GM23338 (cell line): ENCODE data around the gene KCTD2. TPM values are rescaled to one million over a fixed set of nuclear protein-coding genes. Genes with fewer than 3 reads are reported as not detected.

Experiments used
- ATAC-seq: fragments of 200-7000 bp; cut with Tn5 transposase; 3 replicates; pipeline ENCODE4 v1.9.1; 2020
- DNase-seq: peaks from one replicate; pipeline ENCODE4 v3.0.0-alpha.2; 2015; ENCODE audit warnings: low spot score
- H2AFZ ChIP-seq: fragments of 200-600 bp; sonication (generic); 2 replicates; pipeline ENCODE4 v1.8.0; 2016; ENCODE audit warnings: antibody characterized with exemption, mild to moderate bottlenecking, moderate library complexity
- H3F3A ChIP-seq: fragments of 200-600 bp; sonication (generic); replicated peaks from 2 replicates; pipeline ENCODE4 v1.8.0; 2017; ENCODE audit warnings: antibody characterized with exemption, mixed run types, low read depth
- H3K27ac ChIP-seq: fragments of 200-600 bp; sonication (generic); 2 replicates; pipeline ENCODE4 v1.6.1; 2016; ENCODE audit warnings: low read depth
- H3K27me3 ChIP-seq: fragments of 200-600 bp; sonication (generic); 2 replicates; pipeline ENCODE4 v1.8.0; 2016; ENCODE audit warnings: mild to moderate bottlenecking, mixed run types, moderate library complexity; ENCODE audit not compliant: insufficient read depth
- H3K36me3 ChIP-seq: fragments of 200-600 bp; sonication (generic); 2 replicates; pipeline ENCODE4 v1.8.0; 2016; ENCODE audit warnings: mild to moderate bottlenecking; ENCODE audit not compliant: insufficient read depth
- H3K4me1 ChIP-seq: fragments of 200-600 bp; sonication (generic); 2 replicates; pipeline ENCODE4 v1.8.0; 2016; ENCODE audit warnings: mild to moderate bottlenecking, moderate library complexity; ENCODE audit not compliant: insufficient read depth
- H3K4me2 ChIP-seq: fragments of 200-600 bp; sonication (generic); 2 replicates; pipeline ENCODE4 v1.7.1; 2017; ENCODE audit warnings: mixed run types
- H3K4me3 ChIP-seq: fragments of 200-600 bp; sonication (generic); 2 replicates; pipeline ENCODE4 v1.6.1; 2016; ENCODE audit warnings: mixed run types
- H3K79me2 ChIP-seq: fragments of 200-600 bp; sonication (generic); replicated peaks from 2 replicates; pipeline ENCODE4 v1.8.0; 2017; ENCODE audit warnings: mild to moderate bottlenecking; ENCODE audit not compliant: insufficient read depth
- H3K9me2 ChIP-seq: fragments of 200-600 bp; sonication (generic); 2 replicates; pipeline ENCODE4 v1.8.0; 2017; ENCODE audit not compliant: insufficient read depth
- H4K20me1 ChIP-seq: fragments of 200-600 bp; sonication (generic); replicated peaks from 2 replicates; pipeline ENCODE4 v1.8.0; 2017; ENCODE audit warnings: mild to moderate bottlenecking; ENCODE audit not compliant: insufficient read depth
- H3K27ac Mint-ChIP-seq: 2 replicates; pipeline ENCODE4 v1.8.0; 2020; ENCODE audit warnings: inconsistent platforms, mild to moderate bottlenecking, moderate library complexity, mixed read lengths
- H3K27me3 Mint-ChIP-seq: 3 replicates; pipeline ENCODE4 v1.8.0; 2022; ENCODE audit warnings: low read depth, mild to moderate bottlenecking, moderate library complexity, mixed read lengths, inconsistent platforms; ENCODE audit not compliant: insufficient read depth, poor library complexity
- H3K36me3 Mint-ChIP-seq: 3 replicates; pipeline ENCODE4 v1.8.0; 2021; ENCODE audit warnings: low read depth, mild to moderate bottlenecking, inconsistent platforms, moderate library complexity, mixed read lengths
- H3K4me1 Mint-ChIP-seq: 3 replicates; pipeline ENCODE4 v1.8.0; 2020; ENCODE audit warnings: mild to moderate bottlenecking, inconsistent platforms, mixed read lengths
- H3K4me3 Mint-ChIP-seq: 3 replicates; pipeline ENCODE4 v1.8.0; 2021; ENCODE audit warnings: moderate library complexity, mild to moderate bottlenecking, inconsistent platforms, mixed read lengths
- H3K9me3 Mint-ChIP-seq: 3 replicates; pipeline ENCODE4 v1.8.0; 2020; ENCODE audit warnings: moderate library complexity, mild to moderate bottlenecking, inconsistent platforms, mixed read lengths
- CREB1 ChIP-seq: fragments of 250-450 bp; sonication (Bioruptor Pico); IDR thresholded peaks from 2 replicates; pipeline ENCODE4 v1.5.0; 2020; ENCODE audit warnings: low read depth, mild to moderate bottlenecking, moderate library complexity
- CTCF ChIP-seq, 2 experiments: fragments of 200-600 bp in 1 of 2; sonication (generic) in 1 of 2; conservative IDR thresholded peaks; 2 replicates each; pipeline versions ENCODE4 v1.5.1 to v1.6.1; 2016 to 2017; ENCODE audit warnings: antibody characterized with exemption in 2 of 2, low read depth in 2 of 2, mild to moderate bottlenecking in 2 of 2, moderate library complexity in 1 of 2
- EZH2 ChIP-seq: fragments of 200-600 bp; sonication (generic); IDR thresholded peaks from one replicate; pipeline ENCODE4 v1.8.0; 2017; ENCODE audit warnings: antibody characterized with exemption, mild to moderate bottlenecking, low read depth; ENCODE audit not compliant: unreplicated experiment
- EZH2phosphoT487 ChIP-seq: fragments of 200-600 bp; sonication (generic); IDR thresholded peaks from one replicate; pipeline ENCODE4 v1.8.1; 2018; ENCODE audit warnings: antibody characterized with exemption; ENCODE audit not compliant: unreplicated experiment
- JUNB ChIP-seq: IDR thresholded peaks from one replicate; pipeline ENCODE4 v1.6.1; 2016; ENCODE audit warnings: antibody characterized with exemption; ENCODE audit not compliant: unreplicated experiment
- NANOG ChIP-seq: IDR thresholded peaks from 2 replicates; pipeline ENCODE4 v1.6.1; 2016; ENCODE audit warnings: antibody characterized with exemption, borderline replicate concordance
- POLR2AphosphoS5 ChIP-seq: IDR thresholded peaks from 2 replicates; pipeline ENCODE4 v1.6.1; 2016; ENCODE audit warnings: antibody characterized with exemption, low read depth
- REST ChIP-seq: IDR thresholded peaks from one replicate; pipeline ENCODE4 v1.6.1; 2018; ENCODE audit warnings: antibody characterized with exemption; ENCODE audit not compliant: unreplicated experiment
- STAT1 ChIP-seq: IDR thresholded peaks from one replicate; pipeline ENCODE4 v1.6.1; 2016; ENCODE audit warnings: antibody characterized with exemption; ENCODE audit not compliant: unreplicated experiment
- ZNF114 ChIP-seq: fragments of 250-450 bp; sonication (Bioruptor Pico); IDR thresholded peaks from 2 replicates; pipeline ENCODE4 v1.5.0; 2020; ENCODE audit warnings: mild to moderate bottlenecking, moderate library complexity
- ZNF331 ChIP-seq: fragments of 250-450 bp; sonication (Bioruptor Pico); IDR thresholded peaks from 2 replicates; pipeline ENCODE4 v1.5.0; 2020; ENCODE audit warnings: low read depth, mild to moderate bottlenecking, moderate library complexity
- ZNF462 ChIP-seq: fragments of 250-450 bp; sonication (Bioruptor Pico); IDR thresholded peaks from 2 replicates; pipeline ENCODE4 v1.5.0; 2020; ENCODE audit warnings: mild to moderate bottlenecking, moderate library complexity
- polyA plus RNA-seq: library from polyadenylated mRNA; unstranded; fragments of >200 nt; fragmentation: Nextera tagmentation; extraction: Ambion mirVana; gene quantifications from 2 replicates; pipeline ENCODE4 v1.2.1, GENCODE V29; 2016
- total RNA-seq: library from RNA; depleted of rRNA; stranded (reverse); fragments of >200 nt; shearing (Covaris generic); gene quantifications from 2 replicates; pipeline ENCODE4 v1.2.3, GENCODE V29; 2014
- TF ChIP-seq, protein P1 (sequence below): IDR thresholded peaks from 2 replicates; pipeline ENCODE4 v1.6.1; 2016; ENCODE audit warnings: antibody characterized with exemption

Gene KCTD2
- total and polyA plus RNA-seq, 2 experiments from 2014 or later: 7.4 to 30.0 TPM

DNA sequence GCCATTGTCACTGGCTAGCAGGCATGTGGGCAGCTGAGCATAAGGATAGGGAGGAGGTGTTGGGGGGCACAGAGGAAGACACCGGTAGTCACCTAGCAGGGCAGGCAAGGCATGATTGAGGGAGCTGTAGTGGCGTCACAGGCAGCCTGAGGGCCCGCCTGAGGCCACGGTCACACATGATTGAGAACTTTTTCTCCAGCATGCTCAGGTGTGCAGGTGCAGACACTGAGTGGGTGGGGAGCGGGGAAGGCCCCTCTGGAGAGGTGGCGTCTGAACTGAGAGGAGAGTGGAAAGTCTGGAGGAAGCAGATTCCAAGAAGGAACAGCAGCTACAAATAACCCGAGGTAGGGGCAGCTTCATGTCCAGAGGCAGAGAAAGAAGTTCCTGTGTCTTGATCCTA is 51.8 kb downstream of the KCTD2 start:
- H3K9me3 Mint-ChIP-seq: no peaks in the 10 kb centered on the region
- TF ChIP-seq EZH2phosphoT487 (no peak), ZNF462 (CRISPR knock-in tag) (no peak), POLR2AphosphoS5 (no peak), REST (no peak), CREB1 (CRISPR knock-in tag) (no peak), NANOG (no peak), CTCF (conservative IDR thresholded peaks at IDR 0.05; ENCODE audit: low read depth in 2 of 2) (no peak), ZNF114 (CRISPR knock-in tag) (no peak), JUNB (no peak), STAT1 (no peak), ZNF331 (CRISPR knock-in tag) (no peak), EZH2 (no peak)
- TF ChIP-seq, protein P1, sequence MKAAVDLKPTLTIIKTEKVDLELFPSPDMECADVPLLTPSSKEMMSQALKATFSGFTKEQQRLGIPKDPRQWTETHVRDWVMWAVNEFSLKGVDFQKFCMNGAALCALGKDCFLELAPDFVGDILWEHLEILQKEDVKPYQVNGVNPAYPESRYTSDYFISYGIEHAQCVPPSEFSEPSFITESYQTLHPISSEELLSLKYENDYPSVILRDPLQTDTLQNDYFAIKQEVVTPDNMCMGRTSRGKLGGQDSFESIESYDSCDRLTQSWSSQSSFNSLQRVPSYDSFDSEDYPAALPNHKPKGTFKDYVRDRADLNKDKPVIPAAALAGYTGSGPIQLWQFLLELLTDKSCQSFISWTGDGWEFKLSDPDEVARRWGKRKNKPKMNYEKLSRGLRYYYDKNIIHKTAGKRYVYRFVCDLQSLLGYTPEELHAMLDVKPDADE: no peak
- no peaks in the 10 kb centered on the region for H3K36me3 ChIP-seq
- DNase-seq (no peak), ATAC-seq (no peak)
- H2AFZ ChIP-seq: no peak overlapping the region
- H3K27me3 ChIP-seq: no peaks in the 10 kb centered on the region
- no peaks in the 10 kb centered on the region; the same call in 1 of the 2 replicates for H3F3A ChIP-seq
- H3K4me3 Mint-ChIP-seq: no peak overlapping the region
- H3K27ac ChIP-seq: no peak overlapping the region
- H3K4me1 ChIP-seq: peaks cover 5% of the 10 kb centered on the region
- no peaks in the 10 kb centered on the region; the same call in 1 of the 2 replicates for H4K20me1 ChIP-seq
- no peak overlapping the region for H3K4me3 ChIP-seq
- no peaks in the 10 kb centered on the region for H3K79me2 ChIP-seq
- 0 out of 2 replicates have a peak overlapping the region, but pooled peaks have one; percentile 32 for H3K27ac Mint-ChIP-seq
- H3K27me3 Mint-ChIP-seq: peaks cover 14% of the 10 kb centered on the region
- no peak overlapping the region for H3K4me2 ChIP-seq
- H3K9me2 ChIP-seq: no peaks in the 10 kb centered on the region
- peaks cover 31% of the 10 kb centered on the region for H3K36me3 Mint-ChIP-seq
- peaks cover 11% of the 10 kb centered on the region for H3K4me1 Mint-ChIP-seq
